GM19467 (cell line): ENCODE results near the gene LCE1C.

Experiments used
- ATAC-seq: cut with Tn5 transposase; IDR thresholded peaks from one replicate; pipeline ENCODE4 v1.9.1; 2021; ENCODE audit warnings: mild to moderate bottlenecking, moderate library complexity; ENCODE audit not compliant: unreplicated experiment

LCE1C gene, protein sequence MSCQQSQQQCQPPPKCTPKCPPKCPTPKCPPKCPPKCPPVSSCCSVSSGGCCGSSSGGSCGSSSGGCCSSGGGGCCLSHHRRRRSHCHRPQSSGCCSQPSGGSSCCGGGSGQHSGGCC

DNA sequence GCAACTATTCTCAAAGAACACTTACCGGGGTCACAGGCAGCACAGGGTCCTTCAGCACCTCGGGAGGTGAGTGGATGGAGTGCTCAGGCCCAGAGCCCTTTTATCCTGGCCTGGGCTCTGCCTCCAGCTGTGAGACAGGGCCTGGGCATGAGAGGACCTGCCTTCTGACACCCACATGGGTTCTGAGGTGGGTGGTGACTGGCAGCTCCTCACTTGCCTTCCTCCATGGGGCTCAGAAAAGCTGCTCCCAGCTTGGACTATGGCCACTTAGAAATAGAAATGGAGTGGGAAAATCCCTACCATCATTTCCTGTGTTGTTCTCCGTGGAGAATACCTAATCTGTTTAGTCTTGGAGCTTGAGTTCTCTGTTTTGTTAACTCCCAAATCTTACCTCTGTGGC lies at the start of gene LCE1C:
LCE1C (minus strand) TSS at position 76 of the 400 bp plus-strand sequence. CDS start 1,173 bp downstream, outside the sequence.
- ATAC-seq = no peak

DNA sequence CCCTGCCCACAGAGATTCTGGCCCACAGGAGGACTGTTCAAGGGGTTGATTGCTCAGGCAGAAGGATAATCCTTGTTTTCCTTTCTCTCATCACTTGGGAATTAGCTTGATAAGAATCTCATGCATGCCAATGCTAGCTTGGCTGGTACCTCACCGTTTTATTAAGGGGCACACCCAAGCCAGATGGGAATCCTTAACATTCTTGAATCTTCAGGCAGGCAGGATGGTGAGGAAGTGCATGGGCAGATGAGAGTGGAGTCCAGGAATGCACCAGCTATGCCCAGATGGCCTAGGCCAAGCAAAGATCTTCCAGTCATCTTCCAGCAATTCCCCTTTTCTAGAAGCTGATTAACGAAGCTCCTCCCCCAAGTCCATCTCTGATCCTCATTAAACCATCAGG lies 49.2 kb upstream of the LCE1C start:
- ATAC-seq = no peak

DNA sequence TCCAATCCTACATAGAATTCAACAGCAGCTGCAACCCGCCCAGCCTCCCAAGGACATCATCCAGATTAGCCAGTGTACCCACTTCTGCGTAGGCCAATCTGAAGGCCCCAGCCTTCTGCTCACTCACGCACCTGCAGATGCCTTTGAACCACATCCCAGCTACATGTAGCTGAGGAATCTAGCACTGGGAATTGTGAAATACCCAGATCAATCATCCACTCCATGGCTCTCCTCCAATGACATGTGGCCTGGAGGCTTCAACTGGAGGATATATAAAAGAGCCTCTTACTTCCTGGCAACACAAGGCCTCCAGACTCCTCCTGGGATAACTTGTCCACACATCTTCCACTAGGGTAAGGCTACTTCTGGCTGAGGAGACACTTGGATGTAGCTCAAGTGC lies 36.1 kb upstream of the LCE1C start, which contains the start of gene LCE6A:
LCE6A (plus strand) TSS at position 301 of the 400 bp plus-strand sequence. CDS start 665 bp downstream, outside the sequence.
- ATAC-seq = no peak

DNA sequence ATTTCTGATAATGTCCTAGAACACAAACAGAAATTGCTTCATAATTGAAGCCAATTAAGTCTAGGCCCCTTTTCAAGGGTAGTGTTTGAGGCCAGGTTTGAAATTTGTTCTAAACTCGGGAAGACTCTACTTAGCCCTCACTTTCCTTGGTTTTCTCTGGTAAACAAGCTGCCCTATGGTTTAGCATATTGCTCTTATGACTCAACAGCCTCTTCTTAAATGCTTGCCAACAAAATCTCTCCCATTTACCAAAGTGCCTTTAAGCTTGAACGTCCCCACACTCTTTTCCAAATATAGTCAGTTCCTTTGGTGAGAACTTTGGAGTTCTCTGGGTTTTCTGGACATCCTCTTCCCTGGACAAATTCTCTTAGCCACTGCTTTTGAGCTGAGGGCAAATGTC lies 30.4 kb upstream of the LCE1C start:
- ATAC-seq = no peak

DNA sequence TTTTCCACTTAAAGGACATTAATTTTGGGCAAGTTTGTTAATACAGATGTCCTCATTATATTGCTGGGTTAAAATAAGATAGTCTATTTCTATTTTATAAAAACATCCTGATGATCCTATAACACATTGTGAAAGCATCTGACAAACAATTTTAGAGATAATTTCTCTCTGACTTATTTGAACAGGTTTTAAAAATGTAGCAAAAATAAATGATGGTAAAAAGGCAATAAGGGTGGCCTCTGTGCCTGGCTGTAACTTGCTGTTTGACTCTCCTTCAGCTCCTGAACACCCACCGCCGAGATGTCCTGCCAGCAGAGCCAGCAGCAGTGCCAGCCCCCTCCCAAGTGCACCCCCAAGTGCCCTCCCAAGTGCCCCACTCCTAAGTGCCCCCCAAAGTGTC lies 20.7 kb upstream of the LCE1C start, which contains the start of gene LCE1A:
LCE1A (plus strand) TSS at position 301 of the 400 bp plus-strand sequence; CDS start at position 301, 0 bp downstream.
- no peak for ATAC-seq

DNA sequence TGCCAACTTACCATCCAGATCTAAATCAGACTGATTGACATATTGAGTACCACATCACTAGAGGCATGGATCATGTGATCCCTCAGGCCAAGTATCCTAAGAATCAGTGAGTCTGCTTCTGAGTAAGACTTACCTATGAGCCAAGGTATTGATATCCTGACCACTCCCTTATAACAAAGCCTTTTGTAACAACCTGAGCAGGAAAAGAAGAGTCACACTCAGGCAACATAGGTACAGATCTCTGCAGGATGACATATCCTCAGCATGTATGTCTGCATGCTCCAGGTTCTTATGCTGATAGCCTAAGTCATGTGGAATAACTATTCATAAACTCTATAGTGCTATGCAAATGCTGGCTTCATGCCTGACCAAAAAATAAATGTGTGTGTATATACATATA lies 18.5 kb upstream of the LCE1C start:
- no peak for ATAC-seq

DNA sequence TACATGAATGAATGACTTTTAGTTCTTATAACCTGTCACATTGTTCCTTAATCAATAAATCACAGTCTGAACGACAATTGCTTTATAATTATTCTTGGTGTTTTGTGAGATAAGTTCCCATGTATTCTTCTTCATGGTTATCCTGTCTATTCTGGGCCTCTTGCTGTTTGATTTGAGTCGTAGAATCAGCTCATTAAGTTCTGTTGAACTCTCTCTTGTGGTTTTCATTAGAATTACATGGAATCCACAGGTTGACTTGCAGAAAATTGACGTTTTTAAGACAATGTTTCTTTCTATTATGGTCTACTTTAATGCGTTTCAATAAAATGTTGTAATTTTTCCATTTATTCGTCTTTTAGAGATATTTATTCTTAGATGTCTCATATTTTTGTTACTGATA lies 16.8 kb upstream of the LCE1C start:
- no peak for ATAC-seq

DNA sequence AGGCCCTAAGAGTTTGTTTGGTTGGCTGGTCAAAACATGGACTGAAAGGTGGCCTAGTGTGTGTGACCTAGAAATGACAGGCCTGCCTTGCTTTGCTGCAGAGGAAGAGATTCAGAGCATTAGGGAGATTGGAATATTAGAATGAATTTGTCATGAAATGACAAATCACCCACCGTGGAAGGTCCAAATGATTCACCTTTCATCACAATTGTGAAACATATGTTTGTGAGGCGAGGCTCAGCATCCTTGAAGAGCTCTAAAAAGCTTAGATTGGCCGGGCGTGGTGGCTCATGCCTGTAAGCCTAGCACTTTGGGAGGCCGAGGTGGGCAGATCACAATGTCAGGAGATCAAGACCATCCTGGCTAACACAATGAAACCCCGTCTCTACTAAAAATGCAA lies 10.9 kb upstream of the LCE1C start:
- ATAC-seq = no peak

DNA sequence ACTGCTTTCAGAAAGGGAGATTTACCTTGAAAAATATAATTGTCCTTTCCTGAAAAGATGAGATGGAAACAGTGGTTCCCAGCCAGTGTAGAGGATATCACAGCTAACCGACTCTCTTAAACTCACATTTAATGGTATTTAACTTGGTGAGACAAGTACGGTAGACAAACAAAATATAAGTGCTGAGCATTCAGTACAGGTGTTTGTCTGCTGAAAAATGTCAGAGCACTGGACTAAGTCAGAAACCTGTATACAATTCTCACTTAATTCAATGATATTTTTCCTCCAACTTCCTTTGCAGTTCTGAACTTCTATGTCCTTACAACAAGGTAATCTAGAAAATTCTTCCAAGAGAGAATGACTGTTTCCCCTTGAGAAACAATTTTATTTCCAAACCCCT lies 5.2 kb upstream of the LCE1C start, which contains the start of gene LCE1B:
LCE1B (plus strand) TSS at position 301 of the 400 bp plus-strand sequence. CDS start 476 bp downstream, outside the sequence.
- ATAC-seq = no peak

DNA sequence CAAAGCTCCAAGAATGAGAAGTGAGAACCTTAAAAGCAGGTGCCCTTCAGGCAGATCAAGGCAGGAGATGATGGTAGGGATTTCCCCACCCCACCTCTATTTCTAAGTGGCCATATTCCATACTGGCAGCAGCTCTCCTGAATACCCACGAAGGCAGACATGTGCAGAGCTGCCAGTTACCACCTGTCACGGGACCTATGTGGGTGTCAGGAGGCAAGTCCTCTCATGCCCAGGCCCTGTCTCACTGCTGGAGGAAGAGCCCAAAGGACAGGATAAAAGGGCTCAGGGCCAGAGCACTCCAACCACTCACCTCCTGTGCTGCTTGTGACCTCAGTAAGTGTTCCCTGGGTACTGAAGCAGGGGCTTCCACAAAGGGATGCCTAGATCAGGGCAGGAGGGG lies 4.6 kb upstream of the LCE1C start:
- ATAC-seq = no peak

DNA sequence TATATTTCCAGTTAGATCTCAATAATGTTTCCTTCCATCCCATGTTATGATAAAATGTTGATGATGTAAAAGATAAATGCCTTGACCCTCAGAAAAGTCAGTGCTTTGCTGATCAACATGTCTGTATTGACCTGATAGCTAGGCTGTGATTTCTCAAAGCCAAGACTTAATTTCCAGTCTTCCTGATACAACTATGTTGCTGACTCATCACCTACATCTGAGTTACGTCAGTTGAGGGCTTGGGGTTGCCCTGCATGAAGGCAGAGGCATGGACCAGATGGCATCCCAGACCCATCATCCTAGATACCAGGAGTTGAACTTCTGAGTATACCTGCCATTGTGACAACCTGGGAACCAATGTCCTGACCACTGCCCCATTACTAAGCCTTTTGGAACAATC lies 5.1 kb downstream of the LCE1C start:
- ATAC-seq = no peak

DNA sequence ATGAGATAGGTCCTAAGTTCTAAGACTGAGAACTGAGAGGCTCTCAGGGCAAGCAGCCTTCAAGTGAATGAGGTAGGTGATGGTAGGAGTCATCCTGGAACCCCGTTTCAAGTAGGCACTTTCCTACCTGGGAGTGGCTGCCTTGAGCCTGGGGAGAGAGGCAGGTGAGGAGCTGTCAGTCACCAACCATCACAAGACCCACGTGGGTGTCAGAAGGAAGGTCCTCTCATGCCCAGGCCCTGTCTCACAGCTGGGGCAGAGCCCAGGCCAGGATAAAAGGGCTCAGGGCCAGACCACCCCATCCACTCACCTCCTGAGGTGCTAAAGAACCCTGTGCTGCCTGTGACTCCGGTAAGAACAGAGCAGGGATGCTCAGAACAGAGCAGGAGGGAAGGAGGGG lies 10.0 kb downstream of the LCE1C start, which contains the start of gene LCE1D:
LCE1D (plus strand) TSS at position 301 of the 400 bp plus-strand sequence. CDS start 1,074 bp downstream, outside the sequence.
- no peak for ATAC-seq

DNA sequence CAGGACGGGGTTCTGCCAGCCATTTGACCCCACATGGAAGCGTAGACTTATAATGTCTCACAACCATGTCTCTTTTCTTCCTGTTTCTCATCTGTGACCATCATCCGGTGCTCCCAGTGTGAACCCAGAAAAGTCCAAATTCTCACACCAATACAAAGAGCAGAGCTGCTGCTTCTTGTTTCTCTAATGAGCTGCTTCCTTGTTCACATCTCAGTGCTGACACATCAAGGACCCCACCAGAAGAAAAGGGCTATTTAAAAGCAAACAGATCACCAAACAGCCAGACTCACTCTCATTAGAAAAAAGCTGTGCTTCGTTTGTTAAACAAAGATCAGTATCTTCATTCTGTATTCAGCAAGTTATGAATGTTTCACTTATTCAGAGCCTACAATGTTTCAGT lies 10.8 kb downstream of the LCE1C start:
- ATAC-seq = no peak

DNA sequence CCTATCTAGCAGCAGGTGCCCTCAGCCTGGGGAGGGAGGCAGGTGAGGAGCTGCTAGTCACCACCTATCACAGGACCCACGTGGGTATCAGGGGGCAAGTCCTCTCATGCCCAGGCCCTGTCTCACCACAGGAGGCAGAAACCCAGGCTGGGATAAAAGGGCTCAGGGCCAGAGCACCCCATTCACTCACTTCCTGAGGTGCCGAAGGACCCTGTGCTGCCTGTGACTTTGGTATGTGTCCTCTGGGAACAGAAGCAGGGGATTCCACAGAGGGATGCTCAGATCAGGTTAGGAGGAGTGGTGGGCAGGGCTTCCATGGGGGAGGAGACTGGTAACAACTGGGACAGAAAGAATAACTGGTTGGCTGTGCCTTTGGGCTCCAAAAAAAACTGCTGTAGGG lies 20.4 kb downstream of the LCE1C start, which contains the start of gene LCE1E:
LCE1E (plus strand) TSS at position 181 of the 400 bp plus-strand sequence. CDS start 1,043 bp downstream, outside the sequence.
- ATAC-seq = no peak

DNA sequence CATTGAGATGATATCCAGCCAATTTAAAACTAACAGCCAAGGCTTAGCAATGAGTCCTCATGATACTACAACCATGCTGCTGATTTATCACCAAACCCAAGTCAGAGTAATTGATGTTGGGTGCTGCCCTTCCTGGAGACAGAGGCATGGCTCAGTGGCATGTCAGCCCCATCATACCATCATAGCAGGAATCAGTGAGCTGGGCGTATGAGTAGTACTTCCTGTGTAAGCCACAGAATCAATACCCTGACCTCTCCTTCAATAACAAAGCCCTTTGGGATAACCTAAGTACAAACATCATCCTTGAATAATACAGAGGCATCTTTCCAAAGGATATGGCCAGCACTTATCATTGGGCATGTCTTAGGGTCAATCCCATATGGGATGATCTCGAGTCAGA lies 23.4 kb downstream of the LCE1C start:
- ATAC-seq = no peak

DNA sequence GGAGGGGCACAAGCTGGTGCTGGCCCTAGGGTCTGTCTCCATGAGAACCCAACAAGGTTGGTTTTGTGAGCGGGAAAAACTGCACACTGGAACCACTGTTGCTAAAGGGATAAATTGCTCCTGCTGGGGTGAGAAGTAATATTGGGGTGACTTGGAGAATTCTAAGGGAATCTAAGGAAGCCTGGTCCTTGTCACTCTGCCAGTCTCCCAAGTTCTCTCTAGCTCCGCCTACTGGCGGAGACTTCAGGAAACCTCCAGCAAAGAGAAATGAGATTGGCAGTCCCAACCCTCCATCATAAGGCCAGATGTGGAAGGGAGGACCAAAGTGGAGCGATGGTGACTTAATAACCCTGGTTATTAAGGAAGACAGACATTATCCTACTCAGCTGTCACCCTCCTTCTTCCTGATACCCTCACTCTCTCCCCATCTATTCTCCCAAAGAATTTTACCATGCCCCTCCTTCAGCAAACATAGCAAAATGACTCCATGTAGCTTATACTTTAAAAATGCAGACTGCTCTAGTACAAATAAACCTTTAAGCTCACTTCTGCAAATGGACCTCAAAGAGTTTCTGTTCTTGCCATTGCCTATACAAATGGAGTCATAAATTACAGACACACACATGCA lies 28.8 kb downstream of the LCE1C start:
- ATAC-seq = no peak

DNA sequence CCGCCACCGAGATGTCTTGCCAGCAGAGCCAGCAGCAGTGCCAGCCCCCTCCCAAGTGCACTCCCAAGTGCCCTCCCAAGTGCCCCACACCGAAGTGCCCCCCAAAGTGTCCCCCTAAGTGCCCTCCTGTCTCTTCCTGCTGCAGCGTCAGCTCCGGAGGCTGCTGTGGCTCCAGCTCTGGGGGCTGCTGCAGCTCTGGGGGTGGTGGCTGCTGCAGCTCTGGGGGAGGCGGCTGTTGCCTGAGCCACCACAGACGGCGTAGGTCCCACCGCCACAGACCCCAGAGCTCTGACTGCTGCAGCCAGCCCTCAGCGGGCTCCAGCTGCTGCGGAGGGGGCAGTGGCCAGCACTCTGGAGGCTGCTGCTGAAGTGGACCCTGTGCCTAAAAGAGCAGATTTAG lies 30.1 kb downstream of the LCE1C start:
- ATAC-seq = no peak

DNA sequence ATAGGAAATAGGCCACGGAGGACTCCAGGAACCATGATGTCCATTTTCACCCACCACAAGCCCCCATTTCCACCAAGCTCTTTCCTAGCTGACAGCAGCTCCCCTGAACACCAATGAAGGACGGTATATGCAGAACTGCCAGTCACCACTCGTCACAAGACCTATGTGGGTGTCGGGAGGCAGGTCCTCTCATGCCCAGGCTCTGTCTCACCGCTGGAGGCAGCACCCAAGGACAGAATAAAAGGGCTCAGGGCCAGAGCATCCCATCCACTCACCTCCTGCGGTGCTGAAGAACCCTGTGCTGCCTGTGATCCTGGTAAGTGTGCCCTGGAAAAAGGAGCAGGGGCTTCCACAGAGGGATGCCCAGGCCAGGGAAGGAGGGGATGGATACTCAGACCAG lies 31.6 kb downstream of the LCE1C start, which contains the start of gene LCE1F:
LCE1F (plus strand) TSS at position 266 of the 400 bp plus-strand sequence. CDS start 1,232 bp downstream, outside the sequence.
- no peak for ATAC-seq

DNA sequence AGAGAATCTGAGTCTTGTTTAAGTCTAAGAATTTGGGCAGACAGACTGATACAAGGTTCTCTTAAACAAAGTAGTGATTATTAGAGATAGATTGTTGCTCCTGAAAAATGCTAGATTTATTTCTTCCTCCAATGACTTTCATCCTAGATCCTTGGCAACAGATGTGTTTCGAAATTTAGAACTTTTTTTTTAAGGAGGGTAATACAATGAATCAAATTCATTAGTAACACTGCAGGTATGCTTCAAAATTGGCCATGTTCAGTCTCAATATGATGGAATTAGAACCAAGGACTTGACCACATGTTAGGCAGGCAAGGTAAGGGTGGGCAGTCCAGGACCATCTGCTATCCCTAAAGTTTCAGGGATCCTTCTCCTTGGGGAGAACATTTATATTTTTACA lies 36.0 kb downstream of the LCE1C start:
- no peak for ATAC-seq

DNA sequence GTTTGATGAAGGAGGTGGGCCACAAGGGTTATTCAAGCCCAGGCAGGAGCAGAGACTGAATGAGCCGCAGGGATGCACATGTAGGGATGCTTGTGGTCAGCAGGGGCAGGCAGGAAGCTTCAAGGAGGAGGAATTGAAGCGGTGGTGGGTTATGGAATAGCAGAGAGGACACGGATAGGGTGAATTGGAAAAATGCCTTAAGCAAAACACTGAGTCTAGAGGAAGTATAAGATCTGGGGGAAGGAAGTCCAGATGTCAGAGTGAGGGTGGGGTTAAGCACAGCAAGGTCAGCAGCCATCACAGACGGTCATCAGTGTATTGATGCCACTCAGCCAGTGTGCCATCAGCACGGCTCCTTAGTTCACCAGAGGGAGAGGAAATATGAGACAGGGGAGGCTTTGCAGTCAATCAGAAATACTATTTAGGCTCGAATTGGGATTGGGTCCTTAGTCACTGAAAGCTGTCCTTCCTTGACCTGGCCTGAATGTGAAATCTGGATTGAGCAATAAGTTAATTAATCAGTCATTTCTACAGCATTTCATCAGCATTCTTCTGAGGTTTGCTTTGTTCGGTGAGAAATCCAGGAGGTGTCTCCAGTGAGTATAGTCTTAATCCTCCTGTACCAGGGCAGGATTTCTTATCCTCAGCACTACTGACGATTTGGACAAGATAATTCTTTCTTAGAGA lies 37.5 kb downstream of the LCE1C start:
- ATAC-seq = no peak

DNA sequence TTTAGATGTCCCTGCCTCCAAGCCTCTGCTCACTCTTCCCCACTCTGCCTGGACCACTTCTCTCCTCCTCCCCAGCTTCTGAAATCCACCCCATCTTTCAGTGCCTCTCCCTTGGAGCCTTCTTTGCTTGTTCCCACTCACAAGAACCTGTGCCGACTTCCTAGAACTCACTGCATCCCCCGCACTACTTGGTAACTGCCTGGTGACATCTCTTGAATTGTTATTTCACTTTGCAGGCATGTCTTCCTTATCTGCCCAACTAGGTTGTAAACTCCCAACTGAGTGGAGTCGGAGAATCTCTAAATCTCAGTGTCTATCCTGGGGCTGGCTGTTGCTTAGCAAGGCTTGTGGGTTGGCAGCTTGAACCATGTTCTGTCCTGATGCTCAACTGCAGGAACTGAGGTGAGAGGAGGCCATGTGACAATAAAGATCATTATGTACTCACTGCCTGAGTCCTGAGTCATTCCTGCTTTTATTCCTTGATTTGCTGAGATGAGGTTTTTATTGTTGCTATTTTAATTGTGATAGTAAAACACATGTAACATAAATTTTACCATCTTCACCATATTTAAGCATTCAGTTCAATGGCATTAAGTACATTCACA lies 44.7 kb downstream of the LCE1C start:
- ATAC-seq = no peak
